Lower leg skin (tissue), 3 donors: ENCODE measurements around the gene CFAP92.

Source experiments
- POLR2A ChIP-seq, 2 donors: fragments of 450-650 bp; IDR thresholded peaks; one replicate each; pipeline ENCODE4 v1.6.1; 2016 to 2017; ENCODE audit warnings: antibody characterized with exemption in 2 of 2, mild to moderate bottlenecking in 1 of 2, moderate library complexity in 1 of 2
- TF ChIP-seq, protein P1 (sequence below), 3 donors: fragments of 450-650 bp; IDR thresholded peaks; one replicate each; pipeline ENCODE4 v1.5.1; 2016; ENCODE audit warnings: antibody characterized with exemption in 3 of 3, mild to moderate bottlenecking in 3 of 3, moderate library complexity in 2 of 3

DNA sequence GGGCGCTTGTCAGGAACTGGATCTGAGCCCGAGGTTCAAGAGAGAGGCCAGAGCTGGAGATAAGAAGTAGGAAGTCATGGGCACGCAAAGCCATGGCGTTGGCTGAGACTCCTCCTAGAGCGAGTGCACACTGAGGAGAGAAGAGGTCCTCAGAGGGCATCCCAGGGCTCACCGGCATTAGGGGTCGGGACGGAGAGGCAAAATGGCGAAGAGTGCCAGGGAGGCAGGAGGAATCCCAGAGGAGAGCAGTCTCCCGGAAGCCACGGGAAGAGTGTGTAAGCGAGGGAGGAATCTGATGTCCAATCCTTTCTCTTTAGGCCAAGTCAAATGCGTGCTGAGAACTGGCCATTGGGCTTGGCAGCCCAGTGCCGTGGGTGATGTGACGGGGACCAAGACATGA, 31.2 kb upstream of the CFAP92 start:
- TF ChIP-seq, protein P1, sequence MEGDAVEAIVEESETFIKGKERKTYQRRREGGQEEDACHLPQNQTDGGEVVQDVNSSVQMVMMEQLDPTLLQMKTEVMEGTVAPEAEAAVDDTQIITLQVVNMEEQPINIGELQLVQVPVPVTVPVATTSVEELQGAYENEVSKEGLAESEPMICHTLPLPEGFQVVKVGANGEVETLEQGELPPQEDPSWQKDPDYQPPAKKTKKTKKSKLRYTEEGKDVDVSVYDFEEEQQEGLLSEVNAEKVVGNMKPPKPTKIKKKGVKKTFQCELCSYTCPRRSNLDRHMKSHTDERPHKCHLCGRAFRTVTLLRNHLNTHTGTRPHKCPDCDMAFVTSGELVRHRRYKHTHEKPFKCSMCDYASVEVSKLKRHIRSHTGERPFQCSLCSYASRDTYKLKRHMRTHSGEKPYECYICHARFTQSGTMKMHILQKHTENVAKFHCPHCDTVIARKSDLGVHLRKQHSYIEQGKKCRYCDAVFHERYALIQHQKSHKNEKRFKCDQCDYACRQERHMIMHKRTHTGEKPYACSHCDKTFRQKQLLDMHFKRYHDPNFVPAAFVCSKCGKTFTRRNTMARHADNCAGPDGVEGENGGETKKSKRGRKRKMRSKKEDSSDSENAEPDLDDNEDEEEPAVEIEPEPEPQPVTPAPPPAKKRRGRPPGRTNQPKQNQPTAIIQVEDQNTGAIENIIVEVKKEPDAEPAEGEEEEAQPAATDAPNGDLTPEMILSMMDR (IDR thresholded peaks at IDR 0.05), result no peak
- no peak for TF ChIP-seq POLR2A (IDR thresholded peaks at IDR 0.05)
